K562 (cell line): ENCODE results near the gene SH3BP5. TPM values are rescaled to one million over a fixed set of nuclear protein-coding genes. Genes with fewer than 3 reads are reported as not detected.

Experiments used
- CCNT2 ChIP-seq: IDR thresholded peaks from 2 replicates; pipeline ENCODE4 v1.6.1; 2011; ENCODE audit warnings: borderline replicate concordance, low read depth, mild to moderate bottlenecking, moderate library complexity, mixed read lengths, low read length; ENCODE audit not compliant: insufficient read length; ENCODE audit errors: extremely low read depth
- FOXK2 ChIP-seq, 2 experiments: fragments of 450-650 bp; IDR thresholded peaks in 1 of 2; conservative IDR thresholded peaks in 1 of 2; 2 replicates each; pipeline ENCODE4 v1.6.1; 2016; ENCODE audit warnings: low read depth in 2 of 2, mild to moderate bottlenecking in 1 of 2
- HNRNPH1 ChIP-seq: fragments of 200-400 bp; formaldehyde crosslinking; optimal IDR thresholded peaks from 2 replicates; pipeline ENCODE3; 2017; ENCODE audit warnings: low read depth, mild to moderate bottlenecking, low read length, moderate library complexity
- MGA ChIP-seq: fragments of 450-650 bp; IDR thresholded peaks from 2 replicates; pipeline ENCODE4 v1.6.1; 2016; ENCODE audit warnings: mild to moderate bottlenecking, moderate library complexity
- ZMIZ1 ChIP-seq, 2 experiments: fragments of 150-350 bp in 1 of 2; IDR thresholded peaks; 2 replicates each; pipeline ENCODE4 v1.6.1; 2012 to 2016; ENCODE audit warnings: low read depth in 2 of 2, low read length in 2 of 2, mild to moderate bottlenecking in 1 of 2, moderate library complexity in 1 of 2
- ZNF239 ChIP-seq: fragments of 250-450 bp; sonication (Bioruptor Pico); IDR thresholded peaks from 2 replicates; pipeline ENCODE4 v1.4.0; 2020; ENCODE audit warnings: mild to moderate bottlenecking
- ZNF589 ChIP-seq: fragments of 200-800 bp; sonication (Bioruptor generic); IDR thresholded peaks from 2 replicates; pipeline ENCODE4 v1.6.1; 2016; ENCODE audit warnings: low read depth, missing genetic modification characterization, missing compliant biosample characterization
- ZNF644 ChIP-seq: fragments of 200-800 bp; sonication (Bioruptor generic); IDR thresholded peaks from 2 replicates; pipeline ENCODE4 v1.6.1; 2016; ENCODE audit warnings: low read depth, missing genetic modification characterization, missing compliant biosample characterization
- polyA plus RNA-seq, 8 experiments: library from polyadenylated mRNA; depleted of rRNA in 4 of 8; stranded (reverse) in 5 of 8; unstranded in 3 of 8; fragments of >200 nt; fragmentation: Nextera tagmentation in 2 of 8; fragmentation: Illumina TruSeq in 1 of 8; extraction: Ambion mirVana in 2 of 8; extraction: Trizol in 1 of 8; gene quantifications; 2 replicates each; pipeline versions ENCODE4 v1.2.1 to v1.2.3, GENCODE V29; 2011 to 2014; ENCODE audit warnings: inconsistent platforms in 1 of 8, missing spikeins in 1 of 8
- total RNA-seq, 7 experiments: library from RNA; depleted of rRNA in 6 of 7; stranded (reverse); fragments of >200 nt in 6 of 7; fragmentation: Illumina TruSeq in 2 of 7; extraction: Trizol in 2 of 7; gene quantifications; 2 replicates each; pipeline versions ENCODE4 v1.2.1 to v1.2.3, GENCODE V29; 2011 to 2021; ENCODE audit warnings: low replicate concordance in 1 of 7
- TF ChIP-seq, protein P1 (sequence below): fragments of 250-450 bp; sonication (Bioruptor Pico); IDR thresholded peaks from 2 replicates; pipeline ENCODE4 v1.5.1; 2021; ENCODE audit warnings: mild to moderate bottlenecking

The SH3BP5 gene
- total and polyA plus RNA-seq, 9 of the 15 experiments (the other 6 are each of a cell fraction or from before 2014, with no cell fraction given) = 2.9 to 29.0 (median 14.9) TPM

DNA sequence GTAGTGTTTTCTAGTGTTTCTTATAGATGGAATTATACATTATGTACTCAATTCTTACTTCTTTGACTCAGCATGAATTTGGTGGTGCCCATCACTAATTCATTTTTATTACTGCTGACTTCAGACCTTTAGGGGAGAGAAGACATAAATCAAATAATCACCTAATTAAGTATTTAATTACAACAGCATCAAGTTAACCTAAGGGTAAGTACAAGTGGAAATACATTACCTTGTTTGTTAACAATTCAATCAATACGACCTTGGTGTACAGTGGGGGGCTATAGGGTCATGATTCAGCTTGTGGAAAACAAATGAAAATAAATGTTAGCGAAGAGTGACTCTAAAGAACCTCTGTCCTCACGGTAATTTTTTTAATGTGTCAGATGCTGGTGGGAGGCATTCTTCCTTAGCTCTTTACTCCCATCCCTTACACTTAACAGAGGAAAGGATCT lies 126.9 kb downstream of the SH3BP5 start (continued):
- no peak for TF ChIP-seq MGA
- TF ChIP-seq CCNT2 = no peak
- TF ChIP-seq, protein P1, sequence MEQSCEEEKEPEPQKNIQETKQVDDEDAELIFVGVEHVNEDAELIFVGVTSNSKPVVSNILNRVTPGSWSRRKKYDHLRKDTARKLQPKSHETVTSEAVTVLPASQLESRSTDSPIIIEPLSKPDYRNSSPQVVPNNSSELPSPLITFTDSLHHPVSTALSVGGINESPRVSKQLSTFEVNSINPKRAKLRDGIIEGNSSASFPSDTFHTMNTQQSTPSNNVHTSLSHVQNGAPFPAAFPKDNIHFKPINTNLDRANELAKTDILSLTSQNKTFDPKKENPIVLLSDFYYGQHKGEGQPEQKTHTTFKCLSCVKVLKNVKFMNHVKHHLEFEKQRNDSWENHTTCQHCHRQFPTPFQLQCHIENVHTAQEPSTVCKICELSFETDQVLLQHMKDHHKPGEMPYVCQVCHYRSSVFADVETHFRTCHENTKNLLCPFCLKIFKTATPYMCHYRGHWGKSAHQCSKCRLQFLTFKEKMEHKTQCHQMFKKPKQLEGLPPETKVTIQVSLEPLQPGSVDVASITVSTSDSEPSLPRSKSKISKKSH (CRISPR knock-in tag) = no peak
- TF ChIP-seq FOXK2 (conservative IDR thresholded peaks at IDR 0.05 in 1 of 2, IDR thresholded peaks at IDR 0.05 in 1 of 2; ENCODE audit: low read depth in 2 of 2) = no peak
- no peak for TF ChIP-seq ZMIZ1 (IDR thresholded peaks at IDR 0.05; ENCODE audit: low read depth in 2 of 2, low read length in 2 of 2)
- no peak for TF ChIP-seq ZNF239 (CRISPR knock-in tag)
- peak; percentile 58; the same call in 1 of the 2 replicates for TF ChIP-seq ZNF589 (CRISPR knock-in tag)
- TF ChIP-seq HNRNPH1 = no peak
- TF ChIP-seq ZNF644 = no peak
